B cell (primary cell): Measurements from ENCODE around the gene SH3BGRL3. TPM values are rescaled to one million over a fixed set of nuclear protein-coding genes. Genes with fewer than 3 reads are reported as not detected.
A peak's percentile ranks its signal among the peaks of the same experiment; 100 is the strongest.

Source experiments
- ATAC-seq: fragments of 200-7000 bp; cut with Tn5 transposase; one replicate; pipeline ENCODE4 v1.10.0; 2021; ENCODE audit warnings: low read depth, mild to moderate bottlenecking, moderate number of reproducible peaks, moderate library complexity
- CTCF ChIA-PET: fragments of 350-600 bp; sonication (Branson Sonifier 250); formaldehyde crosslinking; loops from one replicate; lab custom pipeline; 2021; ENCODE audit warnings: antibody characterized with exemption, inconsistent platforms; lab: Charles Lee
- POLR2A ChIA-PET: fragments of 350-600 bp; sonication (Branson Sonifier 250); formaldehyde crosslinking; loops from one replicate; lab custom pipeline; 2021; ENCODE audit warnings: antibody characterized with exemption; lab: Charles Lee
- DNase-seq: peaks from one replicate; pipeline ENCODE4 v3.0.0; 2013
- H2AFZ ChIP-seq: 2 replicates; pipeline ENCODE4 v1.6.1; 2012; ENCODE audit warnings: mild to moderate bottlenecking, low read depth, low read length; ENCODE audit not compliant: insufficient read depth, poor library complexity, severe bottlenecking
- H3K27ac ChIP-seq, 2 donors: 1 replicate in 1 of 2; 2 replicates in 1 of 2; pipeline ENCODE4 v1.5.1; 2012 to 2013; ENCODE audit warnings: low read length in 2 of 2, mild to moderate bottlenecking in 2 of 2, moderate library complexity in 1 of 2
- H3K27me3 ChIP-seq, 4 experiments: fragments of 200-600 bp in 1 of 4; sonication (generic) in 1 of 4; replicated peaks in 1 of 4; 1 replicate in 2 of 4; 2 replicates in 2 of 4; pipeline versions ENCODE4 v1.6.1 to v1.7.0; 2013 to 2016; ENCODE audit warnings: low read length in 3 of 4, mild to moderate bottlenecking in 2 of 4, mixed read lengths in 1 of 4, moderate library complexity in 1 of 4; ENCODE audit not compliant: insufficient read depth in 4 of 4, control insufficient read depth in 3 of 4; ENCODE audit errors: control extremely low read depth in 1 of 4
- H3K36me3 ChIP-seq, 2 experiments: replicated peaks in 1 of 2; 1 replicate in 1 of 2; 2 replicates in 1 of 2; pipeline versions ENCODE4 v1.6.1 to v1.7.1; 2013; ENCODE audit warnings: low read length in 1 of 2; ENCODE audit not compliant: insufficient read depth in 2 of 2, control insufficient read depth in 1 of 2; ENCODE audit errors: control extremely low read depth in 1 of 2, extremely low read depth in 1 of 2
- H3K4me1 ChIP-seq, 2 donors: fragments of 200-600 bp in 1 of 2; sonication (generic) in 1 of 2; 1 replicate in 1 of 2; 2 replicates in 1 of 2; pipeline versions ENCODE4 v1.5.1 to v1.6.1; 2013 to 2017; ENCODE audit warnings: low read length in 2 of 2; ENCODE audit not compliant: control insufficient read depth in 2 of 2, insufficient read depth in 2 of 2
- H3K4me2 ChIP-seq: replicated peaks from 2 replicates; pipeline ENCODE3; 2012; ENCODE audit warnings: mild to moderate bottlenecking, low read depth, low read length; ENCODE audit not compliant: poor library complexity, severe bottlenecking
- H3K4me3 ChIP-seq, 5 experiments: fragments of 200-600 bp in 1 of 5; sonication (generic) in 1 of 5; 1 replicate in 3 of 5; 2 replicates in 2 of 5; pipeline versions ENCODE4 v1.5.1 to v1.7.0; 2011 to 2016; ENCODE audit warnings: low read length in 4 of 5, mild to moderate bottlenecking in 4 of 5, low read depth in 2 of 5, control low read depth in 1 of 5, moderate library complexity in 1 of 5; ENCODE audit not compliant: insufficient read depth in 1 of 5; ENCODE audit errors: control extremely low read depth in 1 of 5, extremely low read depth in 1 of 5
- H3K79me2 ChIP-seq: fragments of 200-600 bp; sonication (generic); one replicate; pipeline ENCODE4 v1.6.0; 2016; ENCODE audit warnings: low read length; ENCODE audit not compliant: control insufficient read depth, insufficient read depth
- H3K9ac ChIP-seq: fragments of 200-600 bp; sonication (generic); 2 replicates; pipeline ENCODE4 v1.6.1; 2017; ENCODE audit warnings: mild to moderate bottlenecking, low read length, moderate library complexity
- H3K9me3 ChIP-seq, 3 donors: one replicate each; pipeline versions ENCODE4 v1.6.1 to v1.7.1; 2013; ENCODE audit warnings: low read length in 2 of 3; ENCODE audit not compliant: control insufficient read depth in 2 of 3, insufficient read depth in 1 of 3; ENCODE audit errors: control extremely low read depth in 1 of 3
- H4K20me1 ChIP-seq: 2 replicates; pipeline ENCODE4 v1.6.0; 2012; ENCODE audit warnings: mild to moderate bottlenecking, low read length; ENCODE audit not compliant: insufficient read depth, control insufficient read depth, poor library complexity, severe bottlenecking
- H3K27ac Mint-ChIP-seq: one replicate; pipeline ENCODE4 v1.8.0; 2021; ENCODE audit warnings: mixed read lengths
- H3K27me3 Mint-ChIP-seq: one replicate; pipeline ENCODE4 v1.8.0; 2021; ENCODE audit warnings: mixed read lengths
- H3K4me1 Mint-ChIP-seq: one replicate; pipeline ENCODE4 v1.8.0; 2021; ENCODE audit warnings: mixed read lengths
- H3K4me3 Mint-ChIP-seq: one replicate; pipeline ENCODE4 v1.8.0; 2021; ENCODE audit warnings: mixed read lengths
- H3K9me3 Mint-ChIP-seq: one replicate; pipeline ENCODE4 v1.8.0; 2022; ENCODE audit warnings: mixed read lengths; ENCODE audit not compliant: insufficient read depth
- CTCF ChIP-seq: fragments of 200-600 bp; IDR thresholded peaks from one replicate; pipeline ENCODE4 v1.8.0; 2022; ENCODE audit warnings: antibody characterized with exemption, mild to moderate bottlenecking
- EZH2 ChIP-seq: IDR thresholded peaks from 2 replicates; pipeline ENCODE4 v1.6.1; 2012; ENCODE audit warnings: borderline replicate concordance, low read depth, mild to moderate bottlenecking, moderate library complexity, low read length; ENCODE audit not compliant: insufficient read depth, poor library complexity, severe bottlenecking
- WGBS: methylation state at CpG from one replicate; pipeline ENCODE4 v1.1.5; 2013; ENCODE audit warnings: missing lambda C conversion rate; ENCODE audit not compliant: insufficient coverage; 5-methylcytosine and 5-hydroxymethylcytosine counted together
- intact Hi-C: fragments of 100-400 bp; cut with micrococcal nuclease; formaldehyde crosslinking; loops from one replicate; pipeline ENCODE4 v1.10.0; 2022
- polyA plus RNA-seq: library from polyadenylated mRNA; depleted of rRNA; stranded (reverse); fragments of >200 nt; gene quantifications from 2 replicates; pipeline ENCODE4 v1.2.3, GENCODE V29; 2012
- total RNA-seq, 2 donors: library from RNA; stranded (reverse); fragments of 120-200 nt in 1 of 2; gene quantifications; 1 replicate in 1 of 2; 2 replicates in 1 of 2; pipeline versions ENCODE4 v1.2.3 to v1.2.4, GENCODE V29; 2013 to 2022

Gene SH3BGRL3
- total and polyA plus RNA-seq, 2 donors (not counting 1 experiment from before 2014, with no cell fraction given), result 150 to 232 TPM

DNA sequence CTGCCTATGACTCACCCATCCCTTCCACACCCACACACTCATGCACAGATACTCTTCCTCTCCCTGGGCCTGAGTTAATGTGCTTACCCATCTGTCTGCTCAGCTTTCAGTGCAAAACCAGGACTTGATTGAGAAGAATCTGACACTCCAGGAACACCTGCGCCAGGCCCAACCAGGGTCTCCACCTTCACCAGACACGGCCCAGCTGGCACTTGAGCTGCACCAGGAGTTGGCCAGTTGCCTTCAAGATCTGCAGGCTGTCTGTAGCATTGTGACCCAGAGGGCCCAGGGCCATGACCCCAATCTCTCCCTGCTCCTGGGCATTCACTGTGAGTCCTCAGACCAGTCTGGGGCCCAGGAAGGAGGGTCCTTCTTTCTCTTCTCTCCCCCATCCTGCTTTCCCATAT is 3.5 kb upstream of the SH3BGRL3 start:
- peak overlapping the region; percentile 47 for H3K4me2 ChIP-seq
- H3K4me1 Mint-ChIP-seq, result peaks cover 48% of the 10 kb centered on the region

More for the DNA sequence above, 3.5 kb upstream of the SH3BGRL3 start:
- DNase-seq (no peak), ATAC-seq (peak; percentile 39)
- no peak overlapping the region for H3K9ac ChIP-seq
- no peaks in the 10 kb centered on the region for H3K9me3 ChIP-seq
- no peak overlapping the region for H3K4me3 ChIP-seq
- peak overlapping the region; percentile 89 for H3K27ac Mint-ChIP-seq
- peaks cover 16% of the 10 kb centered on the region for H4K20me1 ChIP-seq
- H3K27me3 Mint-ChIP-seq, result no peaks in the 10 kb centered on the region
- no peak overlapping the region for H2AFZ ChIP-seq
- peak overlapping the region; percentile 66 for H3K4me3 Mint-ChIP-seq
- 94% methylated on average over 2 of the region's 2 CpGs for WGBS
- CTCF ChIA-PET, result interaction anchor here (0.7 to 26.4 kb wide), 11 partner anchors 11 to 141 kb away, joined by 3 to 1400 read pairs (median 12); partner anchors contain the start of genes C1orf232, CD52, CEP85 and UBXN11
- intact Hi-C loops, result loop anchor here (1.0 kb wide), 2 partner anchors 8 to 13 kb away; no protein-coding TSS in a partner anchor
- H3K9me3 Mint-ChIP-seq, result no peaks in the 10 kb centered on the region
- H3K27ac ChIP-seq, result peak overlapping the region in 1 of 2 donors; percentile 68
- H3K36me3 ChIP-seq, result peaks cover 0 to 19% of the 10 kb centered on the region in 2 experiments
- H3K79me2 ChIP-seq, result peaks cover 26% of the 10 kb centered on the region
- peaks cover 38 to 59% of the 10 kb centered on the region in 2 donors for H3K4me1 ChIP-seq
- TF ChIP-seq EZH2 (no peak), CTCF (no peak)
- no peaks in the 10 kb centered on the region for H3K27me3 ChIP-seq
- POLR2A ChIA-PET, result interaction anchor here (0.6 to 21.9 kb wide), 4 partner anchors 9 to 50 kb away, joined by 4 to 1239 read pairs (median 12); partner anchors contain the start of gene CD52
